Heart left ventricle (tissue), 13 donors: ENCODE data around the gene MITF.

ENCODE experiments used
- POLR2A ChIP-seq, 2 donors: fragments of 450-650 bp; IDR thresholded peaks; one replicate each; pipeline ENCODE4 v1.6.1; 2017; ENCODE audit warnings: antibody characterized with exemption in 2 of 2, mild to moderate bottlenecking in 2 of 2, moderate library complexity in 2 of 2
- TF ChIP-seq, protein P1 (sequence below), 12 donors: fragments of 200-600 bp; sonication (generic) in 4 of 12; IDR thresholded peaks; one replicate each; pipeline versions ENCODE4 v1.5.0 to v1.8.0; 2018 to 2022; ENCODE audit warnings: antibody characterized with exemption in 12 of 12, mild to moderate bottlenecking in 5 of 12
- donor health status: ischemic (EF 13 %, LVEDD 7.1; RV severe dilation, severe dysfunction).
- donor health status: DM: no; HTN: yes; CAD: no.
- donor health status: DM: no; HTN: no; CAD: no.
- donor health status: ischemic (EF 25% LVEDD 6.9; RV normal size, moderate dysfunction).
- donor health status: ischemic (EF 25% LVEDD 5.7; RV mildly dilated, moderate dysfunction).
- donor health status: ischemic (EF 35%, LVEDD 5.7; RV mildly dilated, moderate dysfunction).
- donor health status: nonischemic (EF 11% LVEDD 7.7; RV severe dilation, severe dysfunction).
- donor health status: DM: yes; HTN: yes; CAD: no.
- donor health status: PGD.
- donor health status: ischemic (EF 29% LVEDD 5.4; RV normal size, mild dysfunction).
- donor health status: nonischemic (EF 23%, LVEDD 6.1; RV moderate dilation, normal function).

- TF ChIP-seq, protein P1, sequence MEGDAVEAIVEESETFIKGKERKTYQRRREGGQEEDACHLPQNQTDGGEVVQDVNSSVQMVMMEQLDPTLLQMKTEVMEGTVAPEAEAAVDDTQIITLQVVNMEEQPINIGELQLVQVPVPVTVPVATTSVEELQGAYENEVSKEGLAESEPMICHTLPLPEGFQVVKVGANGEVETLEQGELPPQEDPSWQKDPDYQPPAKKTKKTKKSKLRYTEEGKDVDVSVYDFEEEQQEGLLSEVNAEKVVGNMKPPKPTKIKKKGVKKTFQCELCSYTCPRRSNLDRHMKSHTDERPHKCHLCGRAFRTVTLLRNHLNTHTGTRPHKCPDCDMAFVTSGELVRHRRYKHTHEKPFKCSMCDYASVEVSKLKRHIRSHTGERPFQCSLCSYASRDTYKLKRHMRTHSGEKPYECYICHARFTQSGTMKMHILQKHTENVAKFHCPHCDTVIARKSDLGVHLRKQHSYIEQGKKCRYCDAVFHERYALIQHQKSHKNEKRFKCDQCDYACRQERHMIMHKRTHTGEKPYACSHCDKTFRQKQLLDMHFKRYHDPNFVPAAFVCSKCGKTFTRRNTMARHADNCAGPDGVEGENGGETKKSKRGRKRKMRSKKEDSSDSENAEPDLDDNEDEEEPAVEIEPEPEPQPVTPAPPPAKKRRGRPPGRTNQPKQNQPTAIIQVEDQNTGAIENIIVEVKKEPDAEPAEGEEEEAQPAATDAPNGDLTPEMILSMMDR (IDR thresholded peaks at IDR 0.05) = no peak
- TF ChIP-seq POLR2A (IDR thresholded peaks at IDR 0.05) = no peak
These were observed 189.8 kb downstream of the MITF start for GRCh38 chr3:69929019-69929418.
